Breast epithelium (tissue), 4 donors: ENCODE results near the gene CCDC28B. TPM values are rescaled to one million over a fixed set of nuclear protein-coding genes. Genes with fewer than 3 reads are reported as not detected.

Experiments used
- DNase-seq, 2 donors: peaks; one replicate each; pipeline ENCODE4 v3.0.0-alpha.2; 2019; ENCODE audit warnings: low spot score in 2 of 2
- H3K27ac ChIP-seq, 2 donors: fragments of 200-600 bp; sonication (generic) in 1 of 2; one replicate each; pipeline ENCODE4 v1.5.1; 2016 to 2019; ENCODE audit warnings: mild to moderate bottlenecking in 1 of 2
- H3K27me3 ChIP-seq, 2 donors: fragments of 200-600 bp; sonication (generic) in 1 of 2; one replicate each; pipeline versions ENCODE4 v1.5.1 to v1.6.0; 2017 to 2019; ENCODE audit warnings: control low read depth in 1 of 2, mild to moderate bottlenecking in 1 of 2
- H3K36me3 ChIP-seq: fragments of 200-600 bp; one replicate; pipeline ENCODE4 v1.5.1; 2019
- H3K4me1 ChIP-seq, 2 donors: fragments of 200-600 bp; sonication (generic); one replicate each; pipeline ENCODE4 v1.5.1; 2016 to 2019; ENCODE audit warnings: control low read depth in 1 of 2
- H3K4me3 ChIP-seq, 3 donors: fragments of 200-600 bp; sonication (generic); 1 replicate in 2 of 3; 2 replicates in 1 of 3; pipeline ENCODE4 v1.5.1; 2016 to 2019; ENCODE audit warnings: mild to moderate bottlenecking in 3 of 3, moderate library complexity in 2 of 3
- H3K9me3 ChIP-seq, 2 donors: fragments of 200-600 bp; sonication (generic) in 1 of 2; one replicate each; pipeline ENCODE4 v1.5.1; 2016 to 2019; ENCODE audit warnings: control low read depth in 1 of 2
- CTCF ChIP-seq, 3 donors: fragments of 450-650 bp; IDR thresholded peaks; one replicate each; pipeline ENCODE4 v1.5.1; 2016 to 2017; ENCODE audit warnings: antibody characterized with exemption in 3 of 3, mild to moderate bottlenecking in 3 of 3, moderate library complexity in 3 of 3
- POLR2A ChIP-seq: fragments of 450-650 bp; IDR thresholded peaks from one replicate; pipeline ENCODE4 v1.6.1; 2016; ENCODE audit warnings: antibody characterized with exemption, mild to moderate bottlenecking, moderate library complexity
- POLR2AphosphoS5 ChIP-seq, 3 donors: sonication (generic); formaldehyde crosslinking; IDR thresholded peaks; one replicate each; pipeline ENCODE4 v1.6.1; 2017; ENCODE audit warnings: antibody characterized with exemption in 3 of 3
- intact Hi-C: fragments of 100-400 bp; cut with DNase I; formaldehyde crosslinking; loops from one replicate; pipeline ENCODE4 v1.15.1; 2023; ENCODE audit warnings: low total_unique reads
- total RNA-seq, 3 donors: library from RNA; depleted of rRNA; stranded (reverse); fragments of >200 nt; gene quantifications; one replicate each; pipeline ENCODE4 v1.1.0, GENCODE V29; 2016

CCDC28B gene
- total RNA-seq, 3 donors from 2014 or later: 1.4 to 5.2 (median 4.1) TPM

- H3K36me3 ChIP-seq: peaks cover 6% of the 10 kb centered on the region
- no peaks in the 10 kb centered on the region for H3K27me3 ChIP-seq
- H3K27ac ChIP-seq: no peak overlapping the region
- no peak for TF ChIP-seq POLR2A
- TF ChIP-seq POLR2AphosphoS5 (IDR thresholded peaks at IDR 0.05): no peak
- TF ChIP-seq CTCF (IDR thresholded peaks at IDR 0.05): no peak
- no peak for DNase-seq
- H3K9me3 ChIP-seq: no peaks in the 10 kb centered on the region
- H3K4me1 ChIP-seq: peaks cover 0 to 16% of the 10 kb centered on the region in 2 donors
- intact Hi-C loops: no loop called here
- H3K4me3 ChIP-seq: no peak overlapping the region
These were observed 14.3 kb upstream of the CCDC28B start for GRCh38 chr1:32186077-32186476.

- Histone ChIP-seq H3K36me3 (peaks cover 6% of the 10 kb centered on the region), H3K27me3 (no peaks in the 10 kb centered on the region), H3K27ac (no peak overlapping the region), H3K4me3 (no peak overlapping the region), H3K4me1 (peaks cover 0 to 12% of the 10 kb centered on the region in 2 donors), H3K9me3 (no peaks in the 10 kb centered on the region)
- DNase-seq: no peak
- no peak for TF ChIP-seq POLR2A
- TF ChIP-seq CTCF (IDR thresholded peaks at IDR 0.05): no peak
- no peak for TF ChIP-seq POLR2AphosphoS5 (IDR thresholded peaks at IDR 0.05)
- intact Hi-C loops: no loop called here
These were observed 13.9 kb upstream of the CCDC28B start for GRCh38 chr1:32186491-32186890.

GRCh38 chr1:32187850-32188249 is 12.5 kb upstream of the CCDC28B start:
- Histone ChIP-seq H3K36me3 (peaks cover 6% of the 10 kb centered on the region), H3K4me1 (peaks cover 0 to 4% of the 10 kb centered on the region in 2 donors), H3K27ac (no peak overlapping the region), H3K4me3 (no peak overlapping the region), H3K27me3 (no peaks in the 10 kb centered on the region), H3K9me3 (no peaks in the 10 kb centered on the region)
- no peak for DNase-seq
- intact Hi-C loops: no loop called here
- TF ChIP-seq CTCF (IDR thresholded peaks at IDR 0.05) (no peak), POLR2A (no peak), POLR2AphosphoS5 (IDR thresholded peaks at IDR 0.05) (no peak)

- Histone ChIP-seq H3K4me1 (no peaks in the 10 kb centered on the region), H3K27ac (no peak overlapping the region), H3K27me3 (no peaks in the 10 kb centered on the region), H3K36me3 (peaks cover 6% of the 10 kb centered on the region), H3K4me3 (no peak overlapping the region), H3K9me3 (no peaks in the 10 kb centered on the region)
- intact Hi-C loops: no loop called here
- no peak for DNase-seq
- TF ChIP-seq POLR2A: no peak
- TF ChIP-seq POLR2AphosphoS5 (IDR thresholded peaks at IDR 0.05): no peak
- no peak for TF ChIP-seq CTCF (IDR thresholded peaks at IDR 0.05)
These were observed 8.0 kb upstream of the CCDC28B start for GRCh38 chr1:32192220-32192948.

GRCh38 chr1:32194984-32195383 is 5.4 kb upstream of the CCDC28B start:
- Histone ChIP-seq H3K36me3 (peaks cover 6% of the 10 kb centered on the region), H3K27me3 (no peaks in the 10 kb centered on the region), H3K4me1 (peaks cover 0 to 3% of the 10 kb centered on the region in 2 donors), H3K9me3 (no peaks in the 10 kb centered on the region), H3K4me3 (no peak overlapping the region), H3K27ac (no peak overlapping the region)
- DNase-seq: no peak
- intact Hi-C loops: no loop called here
- TF ChIP-seq POLR2A: no peak
- TF ChIP-seq CTCF (IDR thresholded peaks at IDR 0.05): no peak
- no peak for TF ChIP-seq POLR2AphosphoS5 (IDR thresholded peaks at IDR 0.05)
